Lung microvascular endothelial cell (primary cell): ENCODE measurements around the gene LRRC59. TPM values are rescaled to one million over a fixed set of nuclear protein-coding genes. Genes with fewer than 3 reads are reported as not detected.
A peak's percentile ranks its signal among the peaks of the same experiment; 100 is the strongest.
"Not testable (repeated sequence)": the region's sequence is repeated elsewhere in the genome, so short reads cannot be mapped to it uniquely, and the experiment has no call there.

ENCODE experiments used
- DNase-seq, 2 donors: peaks; one replicate each; pipeline versions ENCODE4 v3.0.0 to v3.0.0-alpha.2; 2010; ENCODE audit warnings: low read depth in 2 of 2
- total RNA-seq: library from RNA; depleted of rRNA; stranded (reverse); fragments of >200 nt; gene quantifications from 2 replicates; pipeline ENCODE4 v1.2.1, GENCODE V29; 2014

LRRC59 gene
- total RNA-seq, 1 donor from 2014 or later, result 92.3 TPM

GRCh38 chr17:50424996-50425681 lies 27.8 kb upstream of the LRRC59 start:
- DNase-seq, result no peak

DNA sequence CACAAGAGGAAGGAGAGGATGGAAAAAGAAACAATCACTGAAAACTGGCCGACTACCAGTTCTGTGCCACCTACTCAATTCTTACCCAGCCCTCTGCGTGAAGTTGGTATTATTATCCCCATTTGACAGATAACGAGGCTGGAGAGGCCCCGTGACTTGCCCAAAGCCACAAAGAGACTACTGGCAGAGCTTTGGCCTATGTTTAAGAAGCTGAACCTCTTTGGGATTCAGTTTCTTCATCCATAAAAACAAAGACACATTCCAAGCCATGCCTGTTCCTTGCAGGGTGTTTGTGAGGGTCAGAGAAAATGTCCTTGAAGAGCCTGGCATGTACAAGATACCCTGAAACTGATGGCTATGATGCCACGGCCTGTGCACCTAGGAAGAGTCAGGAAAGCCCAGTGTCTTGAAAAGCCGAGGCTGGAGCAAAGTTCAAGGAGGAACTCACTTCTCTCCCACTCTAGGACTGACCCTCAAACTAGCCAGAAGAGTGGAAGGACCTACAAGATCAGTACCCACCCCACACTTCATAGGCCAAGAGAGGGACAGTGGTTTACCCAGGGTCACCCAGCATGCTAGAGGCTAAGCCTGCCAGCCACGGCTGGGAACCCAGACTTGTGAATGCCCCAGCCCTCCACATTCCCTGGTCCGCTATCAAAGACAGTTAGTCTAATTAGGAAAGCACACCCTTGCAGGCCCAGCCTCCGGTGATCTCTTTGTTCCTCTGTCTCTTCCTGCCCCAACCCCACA lies 27.1 kb upstream of the LRRC59 start:
- DNase-seq, result no peak

- peak in 1 of 2 donors; percentile 91 for DNase-seq
These were observed 26.3 kb upstream of the LRRC59 start for GRCh38 chr17:50423553-50424159.

DNA sequence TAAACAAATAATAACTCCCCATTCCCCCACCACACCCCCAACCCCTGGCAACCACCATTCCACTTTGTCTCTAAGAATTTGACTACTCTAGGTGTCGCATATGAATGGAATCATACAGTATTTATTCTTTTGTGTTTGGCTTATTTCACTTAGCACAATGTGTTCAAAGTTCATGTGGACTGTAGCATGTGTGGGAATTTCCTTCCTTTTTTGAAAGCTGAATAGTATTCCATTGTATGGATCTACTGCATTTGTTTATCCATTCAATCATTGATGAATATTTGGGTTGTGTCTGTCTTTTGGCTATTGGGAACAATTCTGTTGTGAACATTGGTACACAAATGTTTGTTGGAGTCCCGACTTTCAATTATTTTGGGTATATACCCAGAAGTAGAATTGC lies 25.4 kb upstream of the LRRC59 start:
- DNase-seq, result no peak

GRCh38 chr17:50421308-50422051 lies 24.2 kb upstream of the LRRC59 start:
- DNase-seq, result peak; percentile 33 to 38

DNA sequence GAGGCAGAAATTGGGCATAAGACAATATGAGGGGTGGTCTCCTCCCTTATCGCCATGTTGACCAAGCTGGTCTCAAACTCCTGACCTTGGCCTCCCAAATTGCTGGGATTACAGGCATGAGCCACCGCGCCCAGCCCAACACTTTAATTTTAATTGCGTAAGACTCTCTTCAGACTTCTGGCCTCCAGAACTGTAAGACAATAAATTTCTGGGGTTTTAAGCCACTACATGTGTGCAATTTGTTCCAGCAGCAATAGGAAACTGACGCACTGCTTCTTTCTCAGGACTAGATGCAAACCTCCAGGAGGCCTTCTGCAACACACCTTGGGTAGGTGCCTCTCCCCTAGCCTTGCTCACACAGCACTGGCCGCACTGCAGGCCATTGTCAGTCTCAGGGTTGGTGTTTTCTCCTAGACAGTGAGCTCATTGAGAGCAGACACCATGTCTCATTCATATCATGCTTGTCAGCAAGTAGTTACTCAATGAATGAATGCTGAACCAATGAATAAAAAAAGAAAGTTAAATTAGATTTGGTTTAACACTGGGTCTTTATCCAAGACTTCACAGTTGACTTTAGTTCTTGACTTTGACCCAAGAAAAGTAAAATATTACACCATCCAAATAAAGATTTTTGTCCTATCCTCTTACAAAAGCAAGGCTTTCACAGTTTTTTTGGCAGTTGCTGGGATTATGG lies 23.2 kb upstream of the LRRC59 start:
- DNase-seq, result no peak

DNA sequence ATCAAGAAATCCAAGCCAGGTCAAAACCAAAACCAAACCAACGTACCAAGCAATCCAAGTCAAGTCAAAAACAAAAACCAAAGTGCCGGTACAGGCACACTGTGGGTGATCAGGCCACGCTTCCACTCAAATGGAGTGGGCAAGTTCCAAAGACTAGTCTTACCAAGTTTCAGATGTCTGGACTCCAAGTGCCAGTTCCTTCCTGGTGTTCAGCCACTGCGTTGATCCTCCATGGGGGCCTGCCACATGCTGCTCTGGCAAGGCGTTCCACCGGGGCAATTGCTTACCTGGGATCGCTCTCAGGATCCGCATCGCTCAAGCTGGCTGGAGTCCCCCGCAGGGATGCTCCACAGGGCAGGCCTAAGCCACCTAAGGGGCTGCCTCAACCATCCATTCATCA lies 22.3 kb upstream of the LRRC59 start:
- not testable (repeated sequence) for DNase-seq

GRCh38 chr17:50414808-50415207 lies 17.5 kb upstream of the LRRC59 start:
- DNase-seq, result peak in 1 of 2 donors; percentile 18

DNA sequence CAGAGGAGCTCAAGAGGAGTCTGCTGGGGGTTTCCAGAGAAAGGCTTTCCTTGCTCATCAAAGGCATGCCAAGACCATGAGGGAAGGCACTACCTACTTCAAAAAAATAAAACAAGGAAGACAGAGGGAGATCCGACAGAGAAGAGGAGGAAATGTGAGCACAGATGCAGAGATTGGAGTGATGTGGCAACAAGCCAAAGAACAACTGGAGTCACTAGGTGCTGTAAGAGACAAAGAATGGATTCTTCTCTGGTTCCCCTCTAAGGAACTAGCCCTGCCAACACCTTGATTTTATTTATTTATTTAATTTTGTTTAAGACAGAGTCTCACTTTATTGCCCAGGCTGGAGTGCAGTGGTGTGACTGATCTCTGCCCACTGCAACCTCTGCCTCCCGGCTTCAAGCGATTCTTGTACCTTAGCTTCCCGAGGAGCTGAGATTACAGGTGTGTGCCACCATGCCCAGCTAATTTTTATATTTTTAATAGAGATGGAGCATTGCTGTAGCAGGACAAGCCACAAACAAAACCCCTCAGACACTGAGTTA lies 14.9 kb upstream of the LRRC59 start:
- no peak for DNase-seq

DNA sequence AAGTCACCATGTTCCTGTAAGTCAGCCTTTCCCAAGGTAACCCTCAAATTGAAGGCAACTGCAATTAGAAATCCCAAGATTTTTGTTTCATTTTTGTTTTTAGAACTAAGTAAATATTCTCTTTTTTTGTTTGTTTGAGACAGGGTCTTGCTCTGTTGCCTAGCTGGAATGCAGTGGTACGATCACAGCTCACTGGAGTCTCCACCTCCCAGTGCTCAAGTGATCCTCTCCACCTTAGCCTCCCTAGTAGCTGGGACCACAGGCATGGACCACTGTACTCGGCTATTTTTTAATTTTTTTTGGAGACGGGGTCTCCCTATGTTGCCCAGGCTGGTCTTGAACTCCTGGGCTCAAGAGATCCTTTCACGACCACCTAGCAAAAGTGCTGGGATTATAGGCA lies 10.6 kb upstream of the LRRC59 start:
- no peak for DNase-seq

- DNase-seq, result no peak
These were observed 9.3 kb upstream of the LRRC59 start for GRCh38 chr17:50406578-50406977.

DNA sequence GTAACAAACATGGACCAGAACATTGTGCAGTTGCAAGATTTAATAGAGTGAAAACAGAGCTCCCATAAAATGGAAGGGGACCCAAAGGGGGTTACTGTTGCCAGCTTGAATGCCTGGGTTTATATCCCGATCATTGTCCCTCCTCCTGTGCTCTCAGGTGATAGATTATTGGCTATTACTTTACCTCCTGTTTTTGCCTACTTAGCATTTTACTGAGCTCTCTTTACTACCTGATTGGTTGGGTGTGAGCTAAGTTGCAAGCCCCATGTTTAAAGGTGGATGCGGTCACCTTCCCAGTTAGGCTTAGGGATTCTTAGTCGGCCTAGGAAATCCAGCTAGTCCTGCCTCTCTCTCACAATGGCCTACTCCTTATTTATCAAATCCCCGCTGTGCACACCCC lies 8.0 kb upstream of the LRRC59 start:
- DNase-seq, result not testable (repeated sequence)

- DNase-seq, result not testable (repeated sequence)
These were observed 2.3 kb upstream of the LRRC59 start for GRCh38 chr17:50399591-50399990.

GRCh38 chr17:50398672-50399071 lies 1.3 kb upstream of the LRRC59 start:
- not testable (repeated sequence) for DNase-seq

DNA sequence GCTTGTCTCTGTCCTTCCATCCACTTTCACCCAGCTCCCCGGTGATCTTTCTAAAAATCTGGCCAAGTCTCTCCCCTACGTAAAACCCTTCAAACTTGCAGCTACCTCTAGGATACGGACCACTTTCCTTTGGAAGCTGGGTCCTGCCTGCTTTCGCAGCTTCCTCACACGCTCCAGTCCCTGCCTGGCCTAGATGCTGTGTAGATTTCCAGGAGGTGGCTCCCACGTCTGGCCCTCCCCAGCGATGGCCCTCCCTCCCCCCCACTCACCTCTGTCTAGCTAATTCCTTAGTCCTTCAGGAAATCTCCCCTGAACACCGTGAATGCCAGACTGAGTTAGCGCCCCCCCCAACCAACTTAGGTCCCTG lies 579 bp upstream of the LRRC59 start:
- no peak for DNase-seq

DNA sequence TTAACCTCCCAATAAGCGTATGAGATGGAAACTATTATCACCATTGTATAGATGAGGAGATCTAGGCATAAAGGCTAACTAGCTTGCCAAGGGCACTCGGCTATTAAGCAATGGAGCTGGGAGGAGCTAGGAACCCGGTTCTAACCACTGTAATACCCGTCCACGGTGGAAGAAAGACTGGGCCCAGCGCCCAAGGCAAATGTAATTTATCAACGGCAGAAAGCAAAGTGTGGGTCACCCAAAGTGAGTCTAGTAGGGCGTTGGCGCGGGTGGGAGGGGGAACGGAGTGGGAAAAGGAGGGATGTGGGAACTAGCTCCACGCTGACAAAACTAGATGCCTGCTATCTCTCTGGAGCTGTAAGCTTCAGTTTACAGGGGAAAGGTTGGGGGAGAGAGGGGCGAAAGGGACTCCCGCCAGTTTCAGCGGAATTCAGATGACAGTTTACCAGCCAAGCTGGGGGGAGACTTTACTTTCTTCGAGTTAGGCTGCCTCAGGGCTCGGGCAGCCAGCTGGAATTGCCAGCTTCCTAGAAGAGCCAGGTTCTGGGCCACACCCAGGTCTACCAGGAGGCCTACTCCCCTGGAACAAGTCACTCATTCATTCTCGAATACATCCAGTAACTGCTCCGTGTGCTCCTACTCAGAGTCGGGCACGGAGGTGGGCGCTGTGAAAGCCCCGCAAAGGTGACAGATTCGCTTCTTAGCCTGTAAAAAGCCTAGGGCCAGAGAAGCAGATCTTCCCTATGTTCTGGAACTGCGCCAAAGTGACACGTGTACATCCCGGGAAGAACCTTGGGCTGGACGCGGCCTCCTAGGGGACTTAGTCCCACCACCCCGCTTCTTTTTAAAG lies 837 bp downstream of the LRRC59 start:
- peak; percentile 59 for DNase-seq

DNA sequence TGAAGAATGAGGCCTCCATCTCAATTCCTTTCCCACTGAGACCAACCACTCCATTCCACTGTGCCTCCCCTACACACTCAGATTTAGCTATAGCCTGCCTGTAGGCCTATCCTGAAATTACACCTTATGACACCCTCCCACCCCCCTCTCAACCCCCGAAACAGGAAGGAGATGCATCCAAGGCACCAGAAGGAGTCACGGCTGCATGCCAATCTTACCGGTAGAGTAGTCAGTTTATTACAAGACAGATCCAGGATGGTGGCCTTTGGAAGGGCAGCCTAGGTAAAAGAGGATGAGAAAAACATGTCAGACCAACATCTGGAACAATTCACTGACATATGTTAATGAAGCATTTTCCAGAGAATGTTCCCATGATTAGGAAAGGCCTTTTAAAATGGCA lies 2.6 kb downstream of the LRRC59 start:
- peak in 1 of 2 donors; percentile 32 for DNase-seq

DNA sequence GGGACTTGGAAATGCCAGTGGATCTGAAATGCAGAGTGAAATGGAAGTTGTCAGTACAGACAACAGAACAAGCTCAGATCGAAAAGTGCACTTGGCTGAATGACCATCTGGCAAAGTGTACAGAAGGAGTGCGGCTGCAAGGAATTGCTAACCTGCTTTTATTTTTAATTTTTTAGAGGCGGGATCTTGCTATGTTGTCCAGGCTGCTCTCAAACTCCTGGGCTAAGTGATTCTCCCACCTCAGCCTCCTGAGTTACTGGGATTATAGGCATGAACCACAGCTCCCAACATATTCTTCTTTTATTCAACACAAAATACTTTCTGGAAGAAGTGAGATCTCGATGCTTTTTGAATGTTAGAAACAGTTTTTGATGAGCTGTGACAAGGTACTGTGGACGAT lies 3.6 kb downstream of the LRRC59 start:
- DNase-seq, result no peak

GRCh38 chr17:50392621-50393020 lies 4.7 kb downstream of the LRRC59 start:
- DNase-seq, result no peak

- DNase-seq, result no peak
These were observed 7.8 kb downstream of the LRRC59 start for GRCh38 chr17:50389534-50389933.
